Skin of body (tissue), 2 donors: ENCODE results near the gene EML1. TPM values are rescaled to one million over a fixed set of nuclear protein-coding genes. Genes with fewer than 3 reads are reported as not detected.

Experiments used
- DNase-seq: peaks from one replicate; lab custom pipeline; 2025; lab: John Stamatoyannopoulos, UW
- total RNA-seq: library from RNA; depleted of rRNA; stranded (reverse); fragments of >200 nt; gene quantifications from one replicate; pipeline ENCODE4 v1.2.3, GENCODE V29; 2014

Gene EML1
- total RNA-seq, 1 donor from 2014 or later: 39.1 TPM

DNA sequence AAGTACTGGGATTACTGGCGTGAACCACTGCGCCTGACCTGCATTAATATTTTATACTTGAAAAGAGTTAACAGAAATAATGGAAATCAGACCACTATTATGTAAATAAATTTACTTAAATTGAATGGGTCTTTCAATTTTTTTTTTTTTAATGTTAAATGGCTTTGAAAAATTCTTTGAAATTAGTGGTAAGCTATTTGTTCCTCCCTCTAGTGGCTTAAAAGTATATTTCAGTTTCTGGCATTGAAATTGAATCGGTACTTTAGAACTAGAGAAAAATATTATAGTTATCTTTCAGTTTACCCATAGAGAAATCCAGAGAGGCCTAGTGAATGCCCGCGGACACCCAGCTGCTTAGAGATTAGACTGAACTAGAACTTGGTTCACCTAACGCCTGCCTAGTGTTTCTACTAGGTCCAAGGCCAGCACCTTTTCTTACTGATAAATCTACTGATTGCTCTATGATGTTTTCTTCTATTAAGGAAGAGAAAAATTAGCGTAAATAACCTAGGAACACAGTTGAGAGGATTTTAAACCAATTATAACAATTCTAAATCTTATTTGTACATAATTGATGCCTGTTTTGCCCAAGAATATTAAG is 106.5 kb downstream of the EML1 start:
- DNase-seq: no peak

DNA sequence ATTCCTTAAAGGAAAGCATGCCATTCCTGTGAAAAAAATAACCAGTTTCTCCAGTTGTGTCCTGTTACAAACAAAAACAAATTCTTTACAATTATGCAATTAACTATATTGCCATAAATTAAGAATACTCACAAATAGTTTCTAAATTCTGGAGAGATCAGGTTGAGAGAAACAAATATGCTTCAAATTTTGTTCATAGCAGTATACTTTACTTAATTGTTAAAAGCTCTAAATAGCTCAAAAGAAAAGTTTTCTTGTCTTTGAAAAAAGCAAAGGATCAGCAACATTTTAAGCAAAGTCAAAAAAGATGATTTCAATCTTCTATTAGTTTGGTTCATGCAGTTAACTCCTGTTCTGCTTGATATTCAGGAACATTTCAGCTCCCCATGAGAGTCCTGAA is 109.7 kb downstream of the EML1 start:
- DNase-seq: no peak

DNA sequence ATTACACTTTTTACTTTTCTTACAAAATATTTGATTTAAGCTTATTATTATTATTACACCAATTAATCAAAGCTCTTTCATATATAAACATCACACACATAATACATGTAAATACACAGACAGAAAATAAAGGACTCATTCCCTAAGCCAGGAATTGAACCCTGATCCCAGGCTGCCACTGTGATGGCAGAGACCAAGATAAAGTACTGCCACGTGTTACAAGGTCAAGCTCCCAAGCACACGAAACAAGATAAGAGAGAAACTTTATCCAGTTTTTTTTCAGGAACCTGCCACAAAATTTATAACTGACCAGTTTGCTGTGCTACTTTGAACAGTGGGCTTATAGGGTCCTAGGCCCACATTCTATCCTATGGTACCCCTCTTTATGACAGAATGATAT is 111.3 kb downstream of the EML1 start:
- DNase-seq: no peak

DNA sequence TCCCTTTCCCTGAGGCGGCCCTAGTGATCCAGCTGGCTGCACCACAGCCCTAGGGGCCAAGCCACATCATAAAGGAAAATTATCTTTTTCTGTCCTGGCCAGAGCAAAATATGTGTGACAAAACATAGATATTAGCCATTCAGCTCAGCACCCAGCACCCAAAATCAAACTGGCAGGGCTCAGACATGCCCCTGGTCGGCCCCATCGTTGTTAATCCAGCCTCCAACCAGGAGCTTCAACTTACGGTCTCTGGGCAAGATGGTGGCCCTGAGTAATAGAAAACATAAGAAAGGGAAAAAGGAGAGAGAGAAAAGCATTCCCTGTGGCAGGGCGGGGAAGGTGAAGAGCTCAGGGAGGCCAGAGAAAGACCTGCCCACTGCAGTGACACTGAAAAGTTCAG is 111.9 kb downstream of the EML1 start:
- DNase-seq: no peak

DNA sequence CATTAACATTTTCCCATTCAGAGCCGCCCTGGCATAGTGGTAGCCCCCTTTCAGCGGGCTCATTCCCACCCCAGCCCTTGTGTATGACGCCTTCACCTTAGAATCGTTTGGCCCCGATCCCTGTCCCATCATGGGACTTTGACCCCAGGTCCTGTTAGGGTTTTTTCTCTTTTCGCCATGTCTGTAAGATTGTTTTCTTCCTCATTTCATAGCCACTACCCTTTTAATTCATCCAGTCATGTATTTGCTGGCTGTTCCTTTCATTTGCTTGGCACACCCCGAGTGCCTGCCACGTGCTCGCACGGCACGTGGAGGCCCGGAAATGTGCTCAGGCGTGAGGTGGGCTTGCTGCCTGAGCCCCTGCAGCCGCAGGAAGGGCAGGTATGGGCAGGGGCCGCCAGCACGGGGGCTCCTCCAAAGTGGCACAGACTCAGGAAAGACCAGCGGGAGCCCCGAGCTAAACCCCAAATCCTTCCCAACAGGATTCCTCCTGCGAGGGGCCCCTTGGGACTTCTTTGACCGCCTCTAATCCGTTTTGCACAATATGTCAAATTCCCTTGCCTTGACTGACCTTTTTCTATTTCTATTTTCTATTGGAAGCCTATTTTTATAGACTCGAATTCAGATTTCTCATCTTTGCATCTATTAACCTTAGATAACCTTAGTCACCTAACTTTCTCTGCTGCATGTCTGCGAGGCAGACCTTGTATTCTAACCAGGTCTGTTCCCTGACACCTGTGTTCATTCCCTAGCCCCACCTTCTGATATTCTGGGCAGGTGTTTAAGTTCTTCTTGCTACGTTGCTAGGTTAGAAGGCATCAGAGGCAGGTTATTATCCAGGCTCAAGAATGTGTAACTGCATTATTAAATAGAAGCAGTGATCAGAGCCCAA is 114.8 kb downstream of the EML1 start:
- no peak for DNase-seq

DNA sequence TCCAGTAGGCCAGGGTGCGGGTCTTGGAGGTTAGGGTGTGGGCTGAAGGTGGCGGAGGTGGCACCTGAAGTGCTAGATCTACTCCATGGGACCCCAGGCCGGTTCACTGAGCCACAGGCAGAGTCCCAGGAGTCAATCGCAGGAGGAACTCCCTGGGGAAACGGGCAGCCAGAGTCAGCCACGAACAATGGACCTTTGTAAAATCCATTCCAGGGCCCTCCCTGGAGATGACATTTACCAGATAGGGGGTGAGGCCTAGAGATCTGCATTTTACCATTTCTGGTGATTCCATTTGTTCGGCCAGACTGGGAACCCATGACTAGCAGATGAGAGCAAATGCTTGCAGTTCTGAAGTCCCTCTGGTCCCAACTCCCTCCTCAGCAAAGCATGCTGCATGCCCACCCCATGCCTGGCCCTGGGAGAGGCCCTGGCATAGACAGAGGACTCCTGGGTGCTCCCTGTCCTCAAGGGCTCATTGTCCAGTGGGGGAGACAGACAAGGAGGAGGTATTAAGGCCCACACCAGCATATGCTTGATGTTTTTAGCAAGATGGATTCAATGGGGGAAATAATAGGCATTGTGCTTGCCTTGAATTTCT is 115.5 kb downstream of the EML1 start:
- DNase-seq: no peak

DNA sequence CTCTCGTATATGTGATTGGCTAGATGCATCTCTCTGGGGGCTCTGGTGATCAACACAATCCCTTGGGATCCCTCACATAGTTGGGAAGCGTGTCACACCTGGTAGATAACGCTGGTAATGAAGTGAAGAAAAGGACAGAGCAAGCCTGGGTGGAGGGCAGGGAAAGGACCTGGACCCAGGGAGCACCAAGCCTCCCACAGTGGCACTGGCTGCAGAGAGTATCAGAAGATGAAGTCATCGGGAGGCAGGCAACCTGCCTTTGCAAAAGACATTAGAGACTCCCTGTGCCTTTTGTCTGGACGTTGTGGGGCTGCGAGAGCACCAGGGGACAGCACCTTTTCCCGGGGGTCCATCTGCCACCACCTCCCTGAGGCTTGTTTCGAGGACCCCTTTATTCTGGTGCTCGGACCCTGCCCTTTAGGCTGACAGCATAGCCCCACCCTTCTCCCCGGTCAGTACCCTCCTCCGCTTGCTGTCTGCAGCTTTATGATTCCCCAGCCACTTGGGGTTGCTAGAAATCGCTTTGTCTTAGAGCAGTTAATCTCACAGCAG is 116.4 kb downstream of the EML1 start:
- DNase-seq: no peak

DNA sequence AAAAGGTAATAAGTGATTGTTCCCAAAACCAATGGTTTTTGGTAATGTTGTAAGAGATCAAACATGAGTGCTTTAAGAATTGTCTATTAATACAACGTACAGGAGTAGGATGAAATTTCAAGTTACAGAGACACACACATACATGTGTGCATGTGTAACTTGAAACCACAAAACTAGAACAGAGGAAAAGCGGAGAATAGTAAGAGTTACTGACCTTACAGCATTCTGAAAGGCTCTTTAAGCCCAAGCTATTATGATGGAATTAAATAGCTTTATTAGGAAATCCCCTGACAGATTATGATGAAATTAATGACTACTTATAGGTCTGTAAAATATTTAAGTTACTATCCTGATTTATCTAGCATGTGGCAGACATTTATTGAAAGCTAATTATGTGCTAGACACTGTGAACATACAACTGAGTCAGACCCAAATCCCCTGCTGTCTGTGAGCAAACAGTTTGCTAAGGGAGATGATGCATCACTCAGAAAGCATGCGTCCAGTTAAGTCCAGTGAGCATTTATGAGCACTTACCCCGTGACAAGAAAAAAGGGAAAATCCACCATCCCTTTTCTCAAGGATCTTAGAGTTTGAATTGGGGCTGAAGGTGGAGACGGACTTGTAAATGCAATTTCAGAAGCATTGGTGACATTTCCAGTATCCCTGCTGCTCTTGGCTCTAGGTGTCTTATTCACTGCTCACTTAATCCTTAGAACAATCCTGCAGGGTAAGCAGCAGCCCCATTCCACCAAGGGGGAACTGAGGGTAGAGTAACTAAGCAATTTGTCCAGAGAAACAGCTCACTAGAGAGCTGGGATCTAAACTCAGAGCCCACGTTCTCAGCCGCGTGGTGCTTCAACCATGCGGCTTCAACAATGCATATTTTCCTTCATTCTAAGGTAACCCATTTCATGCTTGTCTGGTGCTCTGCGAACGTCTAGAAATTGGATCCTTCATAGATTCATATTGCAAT is 117.4 kb downstream of the EML1 start:
- DNase-seq: no peak

DNA sequence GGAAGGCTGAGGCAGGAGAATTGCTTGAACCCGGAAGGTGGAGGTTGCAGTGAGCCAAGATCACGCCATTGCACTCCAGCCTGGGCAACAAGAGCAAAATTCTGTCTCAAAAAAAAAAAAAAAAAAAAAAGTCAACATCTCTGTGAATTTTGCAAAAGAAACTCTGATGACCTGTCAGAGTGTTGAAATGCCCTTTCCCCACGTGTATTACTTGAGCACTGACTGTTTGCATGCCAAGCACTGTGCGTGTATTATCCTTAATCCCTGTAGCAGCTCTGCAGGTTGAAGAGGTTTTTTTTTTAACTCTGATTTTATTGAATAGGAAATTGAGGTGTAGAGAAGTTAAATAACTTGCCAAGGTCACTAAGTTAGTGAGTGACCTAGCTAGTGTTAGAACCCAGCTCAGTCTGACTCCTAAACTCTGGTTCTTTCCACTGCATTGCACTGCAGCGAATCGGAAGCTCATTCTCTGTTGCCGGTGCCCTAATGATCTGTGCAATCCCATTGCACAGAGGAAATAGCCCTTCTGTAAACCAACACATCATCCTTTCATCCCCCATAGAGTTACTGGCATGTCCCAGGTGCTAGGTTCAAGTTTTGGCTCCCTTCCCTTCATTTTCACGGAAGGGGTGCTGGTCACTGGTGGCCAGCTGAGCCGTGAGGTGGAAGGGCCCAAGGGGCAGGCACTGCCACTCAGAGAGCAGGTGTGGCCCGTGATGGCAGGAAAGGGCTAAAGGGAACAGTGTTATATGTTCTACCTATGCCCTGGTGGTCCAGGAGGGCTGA is 122.3 kb downstream of the EML1 start:
- no peak for DNase-seq

DNA sequence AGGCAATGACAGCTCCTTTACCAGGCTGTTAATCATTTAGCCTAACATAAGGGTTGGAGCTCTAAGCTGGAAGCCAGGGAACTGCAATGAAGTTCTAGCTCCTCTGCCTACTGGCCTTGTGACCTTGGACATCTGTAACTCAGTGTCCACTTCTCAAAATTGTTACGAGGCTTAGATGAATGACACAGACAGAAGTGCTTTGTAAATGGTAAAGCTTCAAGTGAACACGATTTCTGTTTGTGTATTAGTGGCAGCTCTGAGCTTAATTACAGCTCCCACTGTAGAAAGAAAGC is 122.8 kb downstream of the EML1 start:
- DNase-seq: no peak

DNA sequence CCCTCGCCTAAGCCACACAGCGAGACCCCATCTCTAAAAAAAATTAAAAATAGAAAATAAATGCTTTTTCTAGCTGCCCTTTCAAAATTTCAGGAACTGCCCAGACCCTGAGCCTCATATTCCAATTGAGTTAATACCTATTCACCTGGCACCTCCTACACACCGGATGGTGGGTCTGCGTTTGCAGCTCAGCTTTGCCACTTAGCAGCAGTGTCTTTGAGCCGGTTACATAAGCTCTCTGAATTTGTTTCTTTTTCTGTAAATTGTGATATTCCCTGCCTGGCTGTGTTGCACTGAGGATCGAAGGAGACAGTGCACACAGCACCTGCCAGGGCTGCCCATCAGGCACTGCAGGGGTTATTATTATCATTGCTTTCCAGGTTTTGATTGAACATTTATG is 125.6 kb downstream of the EML1 start:
- DNase-seq: no peak

DNA sequence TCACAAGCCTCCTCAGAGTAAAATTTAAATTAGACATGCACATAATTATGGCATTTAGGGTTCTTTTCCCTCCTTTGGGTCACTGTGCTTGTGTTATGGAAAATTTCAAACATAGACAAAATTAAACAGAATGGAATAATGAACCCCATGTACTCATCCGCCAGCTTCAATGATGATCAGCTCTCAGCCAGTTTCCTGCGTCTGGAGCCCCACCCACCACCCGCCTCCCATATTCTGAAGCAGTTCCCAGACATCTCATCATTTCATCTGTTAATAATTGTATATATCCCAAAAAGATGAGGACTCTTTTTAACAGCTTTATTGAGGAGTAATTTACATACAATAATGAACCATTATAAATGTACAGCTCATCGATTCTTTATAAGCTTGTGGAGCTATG is 128.2 kb downstream of the EML1 start:
- peak; percentile 6 for DNase-seq

DNA sequence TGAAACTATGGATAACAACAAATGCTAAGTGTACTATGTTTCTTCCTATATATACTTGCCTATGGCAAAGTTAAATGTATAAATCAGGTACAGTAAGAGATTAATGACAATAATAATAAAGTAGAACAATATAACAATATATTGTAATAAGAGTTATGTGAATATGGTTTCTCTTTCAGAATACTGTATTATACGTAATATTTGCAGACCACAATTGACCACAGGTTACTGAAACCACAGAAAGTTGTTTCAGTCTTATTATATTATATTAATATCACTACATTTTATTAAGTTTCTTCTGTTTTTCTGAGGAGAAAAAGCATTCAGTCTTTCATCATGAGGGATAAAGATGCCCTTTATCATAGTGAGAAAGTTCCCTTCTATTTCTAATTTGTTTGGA is 131.2 kb downstream of the EML1 start:
- no peak for DNase-seq

DNA sequence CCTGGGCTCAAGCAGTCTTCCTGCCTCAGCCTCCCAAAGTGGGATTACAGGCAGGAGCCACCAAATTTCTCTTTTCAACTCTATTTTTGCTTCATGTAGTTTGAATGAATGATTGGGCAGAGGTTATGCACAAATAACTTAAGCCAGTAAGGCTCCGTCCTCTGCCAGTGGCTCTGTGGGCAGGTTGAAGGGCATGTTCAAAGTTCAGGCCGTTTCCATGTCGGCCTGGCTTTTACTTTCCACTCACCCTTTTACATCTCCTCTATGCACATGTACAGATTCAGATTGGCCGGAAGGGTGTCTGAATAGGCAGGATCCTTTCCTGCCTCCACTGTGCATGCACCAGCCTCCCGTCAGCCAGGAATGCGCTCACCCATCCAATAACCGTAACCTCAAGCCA is 132.3 kb downstream of the EML1 start:
- no peak for DNase-seq

DNA sequence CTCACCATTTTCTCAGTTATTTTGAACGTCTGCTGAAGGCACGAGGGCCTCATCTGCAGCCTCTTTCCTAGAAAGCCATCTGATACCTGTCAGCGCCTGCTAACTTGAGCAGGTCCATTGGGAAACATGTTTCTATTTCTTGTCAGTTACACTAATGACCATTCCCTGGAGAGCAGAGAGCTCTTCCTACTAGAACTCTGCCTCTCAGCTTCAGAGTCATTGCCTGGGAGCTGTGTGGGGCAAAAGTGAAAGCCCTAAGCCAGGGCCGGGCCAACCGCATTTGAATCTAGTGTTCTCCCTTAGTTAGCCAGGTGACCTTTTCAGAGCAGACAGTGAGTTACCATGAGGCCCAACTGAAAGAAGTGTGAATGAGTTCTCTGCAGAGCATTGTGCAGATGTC is 135.8 kb downstream of the EML1 start:
- no peak for DNase-seq

DNA sequence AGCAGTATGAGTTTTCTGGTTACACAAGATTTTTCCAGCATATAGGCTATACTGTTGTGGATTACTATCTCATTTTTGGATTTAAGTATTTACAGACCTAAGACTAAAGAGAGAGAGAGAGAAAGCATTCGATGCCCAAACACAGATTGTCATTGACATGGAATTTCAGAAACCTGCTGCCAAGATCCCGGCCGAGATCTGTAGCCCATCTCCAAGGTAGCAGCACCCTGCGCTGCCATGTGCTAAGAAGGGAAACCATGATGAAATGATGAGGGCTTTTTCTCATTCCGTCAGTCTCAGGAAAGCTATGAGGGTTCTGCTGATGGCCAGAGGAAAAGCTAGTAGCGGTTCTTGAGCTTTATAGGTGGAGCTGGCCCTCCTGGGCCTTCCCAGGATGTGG is 136.4 kb downstream of the EML1 start:
- DNase-seq: no peak

DNA sequence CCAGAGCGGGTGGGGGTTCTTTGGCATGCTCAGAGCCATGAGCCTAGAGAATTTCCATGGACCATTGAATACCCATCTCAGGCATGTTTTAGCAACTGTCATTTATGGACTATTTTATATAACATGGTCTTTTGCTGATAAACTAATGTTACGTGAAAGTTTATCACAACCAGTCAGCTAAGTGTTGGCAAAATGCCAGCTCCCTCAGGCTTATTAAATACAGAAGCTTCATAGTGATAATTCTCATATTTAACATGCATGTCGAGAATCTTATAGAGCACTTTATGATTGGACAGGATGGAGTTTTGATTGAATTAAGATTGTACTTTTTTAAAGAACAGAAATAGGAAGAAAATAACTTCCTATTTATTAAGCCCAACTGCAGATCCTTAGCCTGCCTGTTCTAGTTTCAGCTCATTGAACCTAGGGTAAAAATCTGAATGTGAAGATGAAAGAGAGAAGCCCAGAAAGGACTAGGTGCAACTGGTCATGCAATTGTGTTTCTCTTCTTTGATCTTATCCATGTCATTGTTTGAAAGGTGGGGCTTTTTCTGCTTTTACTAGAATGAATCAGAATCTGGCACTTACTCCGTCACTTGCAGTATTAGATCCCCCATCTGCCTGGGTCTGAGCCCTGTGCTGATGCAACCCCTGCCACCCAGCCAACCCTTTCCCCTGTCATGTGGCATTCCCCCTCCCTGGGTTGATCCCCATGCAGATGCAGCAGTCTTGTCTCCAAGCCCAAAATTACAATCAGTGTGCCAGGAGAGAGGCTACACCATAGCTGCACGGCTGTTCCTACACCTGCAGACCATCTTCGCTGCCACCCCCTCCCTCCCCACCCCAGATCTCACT is 137.4 kb downstream of the EML1 start:
- DNase-seq: peak; percentile 13

DNA sequence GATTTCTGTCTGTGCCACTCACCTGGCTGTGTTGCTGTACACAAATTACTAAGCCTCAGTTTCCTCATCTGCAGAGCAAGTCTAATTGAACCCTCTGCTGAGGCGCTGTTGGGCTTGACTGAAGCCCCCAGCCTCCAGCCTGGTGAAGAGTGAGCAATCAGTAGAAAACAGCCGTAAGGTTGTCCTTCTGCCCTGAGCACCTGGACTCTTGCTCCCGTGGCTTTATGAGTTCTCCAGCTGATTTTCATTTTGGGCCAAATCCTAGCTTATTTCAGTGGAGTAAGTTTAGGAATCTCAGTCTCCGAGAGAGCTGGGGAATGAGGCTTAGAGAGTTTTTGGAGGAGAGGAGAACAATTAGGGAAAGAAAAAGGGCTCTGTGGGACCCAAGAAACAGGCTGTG is 138.1 kb downstream of the EML1 start:
- no peak for DNase-seq

DNA sequence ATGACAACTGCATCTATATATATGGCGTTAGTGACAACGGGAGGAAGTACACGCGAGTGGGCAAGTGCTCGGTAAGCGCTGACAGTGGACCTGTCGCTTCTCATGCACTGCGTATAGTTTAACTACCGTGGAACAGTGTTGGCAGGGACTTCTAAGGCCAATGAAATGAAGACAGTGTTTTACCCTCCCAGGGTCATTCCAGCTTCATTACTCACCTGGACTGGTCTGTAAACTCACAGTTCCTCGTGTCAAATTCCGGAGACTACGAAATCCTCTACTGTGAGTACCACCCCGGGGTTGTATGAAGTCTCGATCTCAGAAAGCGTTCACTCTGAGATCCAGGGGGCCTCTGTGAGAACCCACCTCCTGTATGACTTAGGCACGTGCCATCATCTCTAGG is 142.8 kb downstream of the EML1 start:
- no peak for DNase-seq
